GM12891 (cell line): ENCODE results near the gene FSTL5.

ENCODE experiments used
- PAX5 ChIP-seq: IDR thresholded peaks from 2 replicates; pipeline ENCODE4 v1.6.1; 2011; ENCODE audit warnings: low read length, moderate library complexity, mild to moderate bottlenecking; ENCODE audit not compliant: insufficient read depth, severe bottlenecking
- POLR2A ChIP-seq: IDR thresholded peaks from 2 replicates; pipeline ENCODE4 v1.6.1; 2011; ENCODE audit warnings: low read depth, low read length, control low read depth
- POLR2AphosphoS5 ChIP-seq: IDR thresholded peaks from 2 replicates; pipeline ENCODE4 v1.6.1; 2011; ENCODE audit warnings: low read depth, low read length, control low read depth
- POU2F2 ChIP-seq: IDR thresholded peaks from 2 replicates; pipeline ENCODE4 v1.6.1; 2011; ENCODE audit warnings: low read depth, mild to moderate bottlenecking, control low read depth, low read length, moderate library complexity
- SPI1 ChIP-seq: IDR thresholded peaks from 2 replicates; pipeline ENCODE4 v1.6.1; 2011; ENCODE audit warnings: low read depth, low read length, control low read depth
- TAF1 ChIP-seq: IDR thresholded peaks from 2 replicates; pipeline ENCODE4 v1.6.1; 2011; ENCODE audit warnings: low read depth, low read length, control low read depth

DNA sequence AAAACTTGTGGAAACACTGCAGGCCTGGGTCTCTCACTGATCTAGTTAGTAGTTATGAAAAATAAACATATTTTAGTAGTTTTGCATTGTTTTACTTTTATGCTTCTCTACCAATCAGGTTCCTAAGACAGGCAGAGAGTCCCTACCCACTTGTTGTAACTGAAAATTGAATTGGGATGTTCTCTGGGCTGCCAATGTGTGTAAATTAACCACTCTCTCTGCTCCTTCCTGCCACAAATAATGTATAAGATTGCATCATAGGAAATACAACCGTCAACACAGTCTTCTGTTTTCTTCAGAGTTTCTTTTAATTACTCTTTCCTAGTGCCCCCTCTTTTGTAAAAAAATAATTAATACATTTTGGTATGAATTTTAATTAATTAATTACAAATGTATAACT lies 677.3 kb downstream of the FSTL5 start:
- TF ChIP-seq POLR2A (no peak), SPI1 (no peak), POLR2AphosphoS5 (no peak), TAF1 (no peak), PAX5 (no peak), POU2F2 (no peak)
